IPS-18a (cell line): Measurements from ENCODE around the gene TOP2A.
A peak's percentile ranks its signal among the peaks of the same experiment; 100 is the strongest.

ENCODE experiments used
- H3K27ac ChIP-seq: one replicate; pipeline ENCODE4 v1.5.1; 2013; ENCODE audit warnings: low read length
- H3K27me3 ChIP-seq: one replicate; pipeline ENCODE4 v1.6.1; 2013; ENCODE audit warnings: mild to moderate bottlenecking, low read length; ENCODE audit not compliant: control insufficient read depth, insufficient read depth
- H3K36me3 ChIP-seq: one replicate; pipeline ENCODE4 v1.6.1; 2013; ENCODE audit warnings: low read depth, low read length; ENCODE audit not compliant: control insufficient read depth
- H3K4me1 ChIP-seq: one replicate; pipeline ENCODE4 v1.6.1; 2013; ENCODE audit warnings: low read depth, low read length; ENCODE audit not compliant: control insufficient read depth
- H3K4me3 ChIP-seq: one replicate; pipeline ENCODE4 v1.5.1; 2013; ENCODE audit warnings: low read length
- H3K9ac ChIP-seq: one replicate; pipeline ENCODE4 v1.6.1; 2013; ENCODE audit warnings: mild to moderate bottlenecking, low read length, moderate library complexity
- H3K9me3 ChIP-seq: one replicate; pipeline ENCODE4 v1.6.1; 2013; ENCODE audit warnings: low read depth, low read length; ENCODE audit not compliant: control insufficient read depth

TOP2A gene

GRCh38 chr17:40433551-40434415 lies 16.1 kb upstream of the TOP2A start:
- H3K9me3 ChIP-seq, result no peaks in the 10 kb centered on the region
- H3K4me1 ChIP-seq, result peaks cover 3% of the 10 kb centered on the region
- H3K4me3 ChIP-seq, result no peak overlapping the region
- no peaks in the 10 kb centered on the region for H3K36me3 ChIP-seq
- no peak overlapping the region for H3K27ac ChIP-seq
- H3K27me3 ChIP-seq, result no peaks in the 10 kb centered on the region
- H3K9ac ChIP-seq, result no peak overlapping the region

DNA sequence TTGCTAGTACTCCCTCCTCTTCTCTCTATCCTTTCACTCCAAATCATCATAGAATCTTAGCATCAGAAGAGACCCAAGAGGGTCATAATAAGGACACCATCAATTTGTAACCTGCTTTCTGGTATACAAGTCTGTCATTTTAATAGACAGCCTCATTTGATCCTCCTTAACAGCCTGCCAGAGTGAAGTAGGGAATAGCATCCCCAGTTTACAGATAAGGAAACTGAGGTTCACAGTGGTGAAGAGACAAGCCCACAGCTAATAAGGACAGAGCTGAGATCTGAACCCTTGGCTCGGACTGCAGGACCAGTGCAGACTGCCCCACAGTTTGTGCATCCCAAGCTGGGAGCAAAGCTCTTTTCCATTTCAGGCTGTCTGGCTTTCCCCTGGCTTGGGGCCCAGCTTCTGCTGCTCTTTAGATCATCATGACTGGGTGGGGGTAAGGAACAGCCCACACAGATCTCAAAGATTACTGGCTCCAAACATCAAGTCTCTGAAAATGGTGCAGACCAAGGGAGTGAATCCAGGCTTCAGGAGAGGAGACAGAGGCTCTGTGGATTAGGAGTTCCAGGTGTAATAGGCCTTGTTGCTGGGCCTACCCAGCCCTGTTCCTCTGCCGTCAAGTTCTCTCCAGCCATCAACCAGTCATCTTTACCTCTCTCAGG lies 15.3 kb upstream of the TOP2A start:
- no peaks in the 10 kb centered on the region for H3K9me3 ChIP-seq
- H3K36me3 ChIP-seq, result no peaks in the 10 kb centered on the region
- H3K4me3 ChIP-seq, result no peak overlapping the region
- no peaks in the 10 kb centered on the region for H3K27me3 ChIP-seq
- no peak overlapping the region for H3K9ac ChIP-seq
- peaks cover 3% of the 10 kb centered on the region for H3K4me1 ChIP-seq
- H3K27ac ChIP-seq, result no peak overlapping the region

GRCh38 chr17:40431231-40431602 lies 13.5 kb upstream of the TOP2A start:
- Histone ChIP-seq H3K4me1 (peaks cover 3% of the 10 kb centered on the region), H3K9me3 (no peaks in the 10 kb centered on the region), H3K36me3 (no peaks in the 10 kb centered on the region), H3K27ac (no peak overlapping the region), H3K27me3 (no peaks in the 10 kb centered on the region), H3K9ac (no peak overlapping the region), H3K4me3 (no peak overlapping the region)

- no peak overlapping the region for H3K27ac ChIP-seq
- no peak overlapping the region for H3K4me3 ChIP-seq
- H3K4me1 ChIP-seq, result peaks cover 3% of the 10 kb centered on the region
- no peak overlapping the region for H3K9ac ChIP-seq
- no peaks in the 10 kb centered on the region for H3K9me3 ChIP-seq
- no peaks in the 10 kb centered on the region for H3K27me3 ChIP-seq
- no peaks in the 10 kb centered on the region for H3K36me3 ChIP-seq
Measured at GRCh38 chr17:40430272-40431230, 12.9 kb upstream of the TOP2A start.

GRCh38 chr17:40427002-40427491 lies 9.4 kb upstream of the TOP2A start:
- Histone ChIP-seq H3K36me3 (no peaks in the 10 kb centered on the region), H3K4me1 (peaks cover 8% of the 10 kb centered on the region), H3K4me3 (no peak overlapping the region), H3K27ac (no peak overlapping the region), H3K9ac (no peak overlapping the region), H3K9me3 (no peaks in the 10 kb centered on the region), H3K27me3 (no peaks in the 10 kb centered on the region)

- Histone ChIP-seq H3K9ac (no peak overlapping the region), H3K27me3 (no peaks in the 10 kb centered on the region), H3K9me3 (no peaks in the 10 kb centered on the region), H3K4me1 (peaks cover 15% of the 10 kb centered on the region), H3K4me3 (no peak overlapping the region), H3K36me3 (no peaks in the 10 kb centered on the region), H3K27ac (no peak overlapping the region)
Measured at GRCh38 chr17:40425741-40426140, 8.0 kb upstream of the TOP2A start.

- Histone ChIP-seq H3K36me3 (no peaks in the 10 kb centered on the region), H3K4me3 (peak overlapping the region; percentile 42), H3K9me3 (no peaks in the 10 kb centered on the region), H3K27me3 (no peaks in the 10 kb centered on the region), H3K27ac (no peak overlapping the region), H3K4me1 (peaks cover 15% of the 10 kb centered on the region), H3K9ac (no peak overlapping the region)
Measured at GRCh38 chr17:40422990-40423633, 5.4 kb upstream of the TOP2A start.

DNA sequence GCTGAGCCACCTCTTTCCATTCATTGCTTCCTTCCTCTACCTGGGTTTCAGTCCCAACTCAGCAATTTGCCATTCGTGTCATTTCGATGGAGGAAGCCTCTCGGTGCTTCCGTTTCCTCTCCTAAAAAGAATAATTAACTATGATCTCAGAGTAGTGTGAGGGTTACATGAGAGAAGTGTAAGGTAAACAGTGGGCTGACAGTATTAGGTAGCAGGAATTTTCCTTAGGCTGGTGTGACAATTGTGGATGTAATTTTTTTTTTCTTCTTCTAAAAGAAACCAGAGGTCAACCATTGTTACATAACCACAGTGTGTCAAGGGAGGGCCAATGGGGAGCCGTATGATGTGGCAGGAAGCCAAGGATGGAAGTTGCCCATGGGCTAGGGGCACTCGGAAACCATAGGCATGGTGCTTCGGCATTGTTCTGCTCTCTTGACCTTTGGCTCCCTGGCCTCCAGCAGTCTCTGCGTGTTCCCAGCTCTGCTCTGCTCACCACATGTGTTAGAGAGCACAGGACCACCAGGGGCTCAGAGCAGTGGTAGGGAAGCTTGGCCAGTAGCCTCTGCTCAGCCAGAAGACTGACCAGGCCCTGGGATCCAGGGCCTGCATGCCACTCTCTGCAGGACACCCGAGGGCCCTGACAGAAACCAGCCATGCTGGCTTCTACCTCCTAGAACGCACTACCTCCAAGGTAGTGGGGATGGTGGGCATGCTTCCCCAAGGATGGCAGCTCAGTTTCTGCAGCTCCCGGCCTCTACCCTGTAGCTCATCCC lies 2.0 kb upstream of the TOP2A start:
- peaks cover 16% of the 10 kb centered on the region for H3K36me3 ChIP-seq
- peaks cover 15% of the 10 kb centered on the region for H3K4me1 ChIP-seq
- H3K9me3 ChIP-seq, result no peaks in the 10 kb centered on the region
- no peak overlapping the region for H3K9ac ChIP-seq
- H3K27me3 ChIP-seq, result no peaks in the 10 kb centered on the region
- no peak overlapping the region for H3K4me3 ChIP-seq
- H3K27ac ChIP-seq, result no peak overlapping the region

GRCh38 chr17:40418428-40418706 lies 671 bp upstream of the TOP2A start:
- Histone ChIP-seq H3K9ac (peak overlapping the region; percentile 10), H3K9me3 (no peaks in the 10 kb centered on the region), H3K27ac (no peak overlapping the region), H3K36me3 (peaks cover 28% of the 10 kb centered on the region), H3K4me1 (peaks cover 11% of the 10 kb centered on the region), H3K27me3 (no peaks in the 10 kb centered on the region), H3K4me3 (peak overlapping the region; percentile 96)

GRCh38 chr17:40417258-40417608 lies 463 bp downstream of the TOP2A start:
- no peaks in the 10 kb centered on the region for H3K9me3 ChIP-seq
- H3K9ac ChIP-seq, result peak overlapping the region; percentile 87
- H3K27ac ChIP-seq, result peak overlapping the region; percentile 45
- H3K27me3 ChIP-seq, result no peaks in the 10 kb centered on the region
- H3K4me3 ChIP-seq, result peak overlapping the region; percentile 96
- H3K4me1 ChIP-seq, result peaks cover 10% of the 10 kb centered on the region
- H3K36me3 ChIP-seq, result peaks cover 40% of the 10 kb centered on the region
